Panc1 (cell line): ENCODE measurements around the gene CXCR3. TPM values are rescaled to one million over a fixed set of nuclear protein-coding genes. Genes with fewer than 3 reads are reported as not detected.

Source experiments
- ATAC-seq: fragments of 200-7000 bp; cut with Tn5 transposase; 2 replicates; pipeline ENCODE4 v1.9.1; 2020; ENCODE audit warnings: mild to moderate bottlenecking, moderate library complexity
- BruUV-seq: library from RNA; stranded (reverse); fragments of 400-500 nt; replicated peaks from 2 replicates; lab custom pipeline; 2021; lab: Mats Ljungman, UMichigan
- CTCF ChIA-PET: fragments of 300-600 bp; sonication (Branson Sonifier 250); formaldehyde crosslinking; loops from one replicate; lab custom pipeline; 2022; ENCODE audit warnings: antibody characterized with exemption; lab: Charles Lee
- POLR2A ChIA-PET: fragments of 300-600 bp; sonication (Branson Sonifier 250); formaldehyde crosslinking; loops from one replicate; lab custom pipeline; 2022; ENCODE audit warnings: antibody characterized with exemption; lab: Charles Lee
- DNase-seq: peaks from one replicate; pipeline ENCODE4 v3.0.0-alpha.2; 2010; ENCODE audit warnings: low read depth, low spot score
- H3K27ac ChIP-seq: 2 replicates; pipeline ENCODE4 v1.5.1; 2011; ENCODE audit warnings: mild to moderate bottlenecking, low read length, inconsistent platforms
- H3K27me3 ChIP-seq: fragments of 200-500 bp; sonication (Bioruptor generic); 2 replicates; pipeline ENCODE4 v1.6.0; 2014; ENCODE audit warnings: low read length, inconsistent platforms; ENCODE audit not compliant: control insufficient read depth, insufficient read depth
- H3K36me3 ChIP-seq: fragments of 200-500 bp; sonication (Bioruptor generic); 2 replicates; pipeline ENCODE4 v1.5.1; 2014; ENCODE audit warnings: inconsistent platforms, mild to moderate bottlenecking, low read length, moderate library complexity; ENCODE audit not compliant: control insufficient read depth, insufficient read depth
- H3K4me1 ChIP-seq: 2 replicates; pipeline ENCODE4 v1.5.1; 2011; ENCODE audit warnings: inconsistent platforms, mild to moderate bottlenecking, low read length, moderate library complexity; ENCODE audit not compliant: control insufficient read depth, insufficient read depth
- H3K4me3 ChIP-seq, 2 experiments: 2 replicates each; pipeline ENCODE4 v1.5.1; 2011 to 2012; ENCODE audit warnings: low read depth in 2 of 2, low read length in 2 of 2, mild to moderate bottlenecking in 2 of 2, inconsistent platforms in 1 of 2, moderate library complexity in 1 of 2
- H3K9me3 ChIP-seq: fragments of 200-500 bp; sonication (Bioruptor generic); 2 replicates; pipeline ENCODE4 v1.5.1; 2014; ENCODE audit warnings: low read depth, mild to moderate bottlenecking, inconsistent platforms, low read length, moderate library complexity; ENCODE audit not compliant: control insufficient read depth, insufficient read depth
- CTCF ChIP-seq: fragments of 450-650 bp; IDR thresholded peaks from 2 replicates; pipeline ENCODE4 v1.5.1; 2017; ENCODE audit warnings: mild to moderate bottlenecking
- POLR2AphosphoS5 ChIP-seq: IDR thresholded peaks from 2 replicates; pipeline ENCODE4 v1.6.1; 2012; ENCODE audit warnings: mild to moderate bottlenecking, low read depth, low read length, moderate library complexity
- REST ChIP-seq, 2 experiments: IDR thresholded peaks; 2 replicates each; pipeline ENCODE4 v1.6.1; 2011 to 2012; ENCODE audit warnings: low read depth in 2 of 2, control low read depth in 1 of 2, low read length in 1 of 2, mild to moderate bottlenecking in 1 of 2, moderate library complexity in 1 of 2; ENCODE audit not compliant: insufficient read depth in 1 of 2
- SIN3A ChIP-seq: IDR thresholded peaks from 2 replicates; pipeline ENCODE4 v1.6.1; 2012; ENCODE audit warnings: low read depth, mild to moderate bottlenecking, low read length, moderate library complexity, borderline replicate concordance; ENCODE audit not compliant: insufficient read depth
- TCF7L2 ChIP-seq: IDR thresholded peaks from 2 replicates; pipeline ENCODE4 v1.6.1; 2011; ENCODE audit warnings: mild to moderate bottlenecking, low read depth, low read length, inconsistent platforms
- in situ Hi-C: cut with HindIII; loops from 2 replicates; pipeline ENCODE4 v1.10.0; 2016; ENCODE audit warnings: low sequenced_read_pairs, low pct_unique_long_range_greater_than_20kb
- intact Hi-C: fragments of 100-400 bp; cut with micrococcal nuclease; formaldehyde crosslinking; loops from one replicate; pipeline ENCODE4 v1.10.0; 2022; ENCODE audit not compliant: unreplicated experiment
- total RNA-seq: library from RNA; stranded (reverse); gene quantifications from one replicate; pipeline ENCODE4 v1.2.1, GENCODE V29; 2021; ENCODE audit not compliant: unreplicated experiment

The CXCR3 gene
- total RNA-seq, 1 experiment from 2014 or later = not detected

GRCh38 chrX:71657267-71657666, 39.0 kb upstream of the CXCR3 start:
- H3K27me3 ChIP-seq = no peaks in the 10 kb centered on the region
- no peaks in the 10 kb centered on the region for H3K4me1 ChIP-seq
- in situ Hi-C loops = no loop called here
- POLR2A ChIA-PET = no interaction called here
- intact Hi-C loops = no loop called here
- H3K4me3 ChIP-seq = no peak overlapping the region
- no peak overlapping the region for H3K27ac ChIP-seq
- BruUV-seq = no TSS peak
- CTCF ChIA-PET = no interaction called here
- no peak for ATAC-seq
- DNase-seq = no peak
- H3K9me3 ChIP-seq = no peaks in the 10 kb centered on the region
- no peaks in the 10 kb centered on the region for H3K36me3 ChIP-seq
- TF ChIP-seq REST (IDR thresholded peaks at IDR 0.05; ENCODE audit: insufficient read depth in 1 of 2, low read depth in 2 of 2, low read length in 1 of 2) = no peak
- TF ChIP-seq SIN3A = no peak
- no peak for TF ChIP-seq CTCF
- TF ChIP-seq POLR2AphosphoS5 = no peak
- no peak for TF ChIP-seq TCF7L2

GRCh38 chrX:71653344-71653743, 35.0 kb upstream of the CXCR3 start:
- no peak overlapping the region for H3K27ac ChIP-seq
- no peak overlapping the region for H3K4me3 ChIP-seq
- ChIA-PET CTCF (no interaction called here), POLR2A (no interaction called here)
- H3K27me3 ChIP-seq = no peaks in the 10 kb centered on the region
- no peaks in the 10 kb centered on the region for H3K9me3 ChIP-seq
- no peak for DNase-seq
- TF ChIP-seq CTCF (no peak), REST (IDR thresholded peaks at IDR 0.05; ENCODE audit: insufficient read depth in 1 of 2, low read depth in 2 of 2, low read length in 1 of 2) (no peak)
- no peak for ATAC-seq
- no TSS peak for BruUV-seq
- H3K36me3 ChIP-seq = no peaks in the 10 kb centered on the region
- in situ Hi-C loops (no loop called here), intact Hi-C loops (no loop called here)
- H3K4me1 ChIP-seq = no peaks in the 10 kb centered on the region
